Stimulated activated CD4-positive, alpha-beta T cell treated with anti-CD3 and anti-CD28 coated beads, TNF-alpha, amount 100 ng/mL, for 48 hours (primary cell): ENCODE results near the gene LRSAM1.

Experiments
- DNase-seq, 3 donors: peaks; one replicate each; pipeline ENCODE4 v3.0.0-alpha.2; 2020; ENCODE audit warnings: low read depth in 3 of 3

Gene LRSAM1

DNA sequence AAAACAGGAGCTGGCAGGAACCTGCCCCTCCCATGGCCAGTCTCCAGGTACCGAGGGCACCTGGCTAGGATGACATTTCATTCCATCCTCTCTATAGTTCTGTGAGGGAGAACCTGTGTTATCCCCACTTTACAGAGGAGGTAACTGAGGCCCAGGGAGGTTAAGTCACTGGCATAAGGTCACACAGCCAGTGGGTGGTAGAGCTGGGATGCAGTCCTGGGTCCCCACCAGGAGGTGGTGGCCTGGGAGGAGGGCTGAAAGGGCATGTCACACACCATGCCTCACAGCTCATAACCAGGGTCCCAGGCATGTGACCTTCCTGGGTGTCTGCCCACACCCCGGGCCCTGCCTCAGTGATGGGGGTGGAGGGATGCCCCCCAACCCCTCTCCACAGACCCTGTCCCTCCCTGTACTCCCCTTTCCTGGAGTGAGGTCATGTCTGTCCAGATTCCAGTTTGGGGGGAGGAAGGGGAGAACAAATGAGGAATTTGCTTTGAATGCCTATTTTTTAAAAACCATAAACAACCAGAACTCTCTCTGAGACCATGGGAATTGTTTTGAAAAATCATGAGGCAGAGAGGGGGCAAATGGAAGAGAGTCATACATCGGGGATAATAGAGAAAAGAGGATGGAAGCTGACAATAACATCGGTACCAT, 83.1 kb downstream of the LRSAM1 start:
- DNase-seq, result no peak

DNA sequence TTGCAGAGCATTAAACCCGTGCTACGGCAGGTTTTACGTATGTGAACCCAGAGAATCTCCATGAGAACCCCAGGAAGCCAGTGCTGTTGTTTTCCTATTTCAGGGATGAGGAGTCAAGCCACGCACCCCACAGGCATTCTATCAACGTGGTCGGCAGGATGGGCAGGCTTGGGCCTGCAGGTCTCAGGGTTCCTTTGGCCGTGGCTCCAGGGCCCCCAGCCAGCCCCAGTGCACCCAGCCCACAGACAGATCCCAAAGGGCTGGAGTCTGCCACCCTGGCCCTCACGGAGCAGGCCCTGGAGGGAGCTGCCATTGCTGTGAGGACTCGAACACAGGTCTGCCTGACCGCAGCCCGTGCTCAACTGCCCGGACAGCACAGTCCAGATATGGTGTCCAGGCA, 83.6 kb downstream of the LRSAM1 start:
- DNase-seq, result no peak

DNA sequence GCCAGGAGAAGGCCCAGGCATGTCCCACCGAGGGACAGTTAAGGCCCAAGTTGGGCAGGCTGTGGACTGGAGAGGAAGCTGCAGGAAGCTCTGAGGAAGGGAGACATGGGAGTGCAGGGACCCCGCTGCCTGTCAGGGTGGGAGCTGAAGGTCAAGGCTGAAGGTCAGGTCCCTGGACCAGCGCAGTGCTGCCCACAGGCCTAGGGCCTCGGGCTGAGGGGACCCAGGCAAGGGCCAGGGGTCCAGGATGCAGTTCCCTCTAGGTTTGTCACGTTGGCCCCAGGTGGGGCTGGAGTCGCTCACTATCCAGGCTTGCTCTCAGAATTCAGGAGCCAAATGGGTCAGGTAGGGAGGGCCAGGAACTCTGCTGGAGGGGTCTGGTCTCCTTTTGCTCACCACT, 84.1 kb downstream of the LRSAM1 start:
- no peak for DNase-seq

DNA sequence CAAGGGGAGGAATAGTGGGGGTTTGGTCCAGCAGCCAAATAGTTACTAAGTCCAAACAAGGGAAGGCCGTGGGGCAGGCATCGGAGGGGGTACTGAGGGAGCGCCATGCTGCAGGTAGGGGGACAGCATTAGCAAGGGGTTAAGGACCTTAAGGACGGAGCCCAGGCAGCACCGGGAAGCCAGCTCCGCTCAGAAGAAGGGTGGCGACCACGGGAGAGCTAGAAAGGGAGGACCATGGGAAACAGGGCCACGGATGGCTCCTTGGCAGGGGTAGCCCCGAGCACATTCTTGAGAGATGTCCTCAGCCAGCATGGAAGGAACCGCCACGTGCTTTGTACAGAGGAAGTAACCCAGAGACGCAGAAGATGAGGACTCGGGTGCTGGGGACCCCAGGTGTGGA, 84.5 kb downstream of the LRSAM1 start:
- no peak for DNase-seq

DNA sequence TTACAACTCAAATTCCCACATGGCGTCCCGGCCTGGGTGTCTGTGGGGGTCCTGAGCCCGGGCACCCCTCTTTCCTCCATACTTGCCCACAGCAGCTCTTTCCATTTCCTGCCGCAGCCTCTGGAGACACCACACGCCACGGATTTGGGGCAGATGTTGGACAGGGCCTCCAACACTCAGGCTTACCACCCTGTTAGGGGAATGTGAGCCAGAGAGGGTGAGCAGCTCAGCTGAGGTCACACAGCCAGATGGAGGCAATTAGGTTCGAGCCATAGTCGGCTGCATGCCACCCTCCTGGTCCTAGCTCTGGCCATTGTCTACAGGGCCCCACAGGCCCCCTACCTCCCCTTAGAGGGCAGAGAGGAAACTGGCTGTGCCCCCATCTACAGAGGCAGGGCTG, 85.2 kb downstream of the LRSAM1 start:
- DNase-seq, result no peak

DNA sequence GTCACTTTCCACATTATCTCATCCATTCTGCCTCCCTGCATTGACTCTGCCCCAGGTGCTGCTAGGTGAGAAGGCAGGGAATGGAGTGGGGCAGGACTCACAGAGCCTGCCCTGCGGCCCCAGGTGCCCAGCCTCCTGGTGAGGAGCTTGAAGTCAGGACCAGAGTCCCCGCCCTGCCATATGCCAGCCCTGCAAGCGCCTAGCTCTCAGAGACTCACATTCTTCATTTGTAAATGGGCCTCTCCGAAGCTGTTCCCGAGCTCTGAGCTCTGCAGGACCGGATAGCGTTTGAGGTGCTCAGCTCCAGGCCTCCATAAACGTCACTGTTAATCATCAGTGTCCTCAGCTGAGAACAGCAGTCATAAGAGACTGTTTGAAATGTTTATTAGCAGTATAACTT, 85.7 kb downstream of the LRSAM1 start:
- DNase-seq, result no peak

DNA sequence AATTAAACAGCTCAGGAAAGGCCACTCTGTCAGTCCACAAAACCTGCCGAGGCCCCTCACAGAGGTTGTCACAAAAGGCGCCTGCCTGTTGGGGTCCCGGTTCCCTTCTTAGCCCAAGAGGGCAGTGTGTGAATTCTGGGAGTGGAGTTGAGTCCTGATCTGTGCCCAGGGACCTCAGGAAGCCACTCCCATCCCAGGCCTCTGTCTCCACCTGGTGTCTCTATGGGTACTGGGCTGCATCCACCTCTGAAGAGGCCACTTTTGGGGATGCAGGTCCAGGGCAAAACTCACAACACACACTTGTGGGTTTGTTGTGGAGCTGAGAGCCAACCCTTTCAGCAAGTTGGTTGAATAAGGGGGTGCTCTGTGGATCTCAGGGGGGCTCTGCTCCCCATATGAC, 86.5 kb downstream of the LRSAM1 start:
- no peak for DNase-seq

DNA sequence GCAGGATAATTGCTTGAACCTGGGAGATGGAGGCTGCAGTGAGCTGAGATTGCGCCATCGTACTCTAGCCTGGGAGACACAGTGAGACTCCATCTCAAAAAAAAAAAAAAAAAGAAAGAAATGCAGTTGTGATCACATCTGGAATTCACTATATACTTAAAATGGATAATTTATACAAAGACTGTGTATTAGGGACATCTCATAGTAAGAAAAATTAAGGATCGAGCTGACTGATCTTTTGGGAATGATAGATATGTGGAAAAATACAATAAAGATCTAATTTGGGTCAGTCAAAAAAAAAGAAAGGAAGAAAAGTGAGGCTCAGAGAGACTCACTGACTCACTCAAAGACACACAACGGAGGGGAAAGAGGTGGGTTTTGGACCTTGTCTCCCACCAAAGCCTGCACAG, 87.5 kb downstream of the LRSAM1 start:
- no peak for DNase-seq

DNA sequence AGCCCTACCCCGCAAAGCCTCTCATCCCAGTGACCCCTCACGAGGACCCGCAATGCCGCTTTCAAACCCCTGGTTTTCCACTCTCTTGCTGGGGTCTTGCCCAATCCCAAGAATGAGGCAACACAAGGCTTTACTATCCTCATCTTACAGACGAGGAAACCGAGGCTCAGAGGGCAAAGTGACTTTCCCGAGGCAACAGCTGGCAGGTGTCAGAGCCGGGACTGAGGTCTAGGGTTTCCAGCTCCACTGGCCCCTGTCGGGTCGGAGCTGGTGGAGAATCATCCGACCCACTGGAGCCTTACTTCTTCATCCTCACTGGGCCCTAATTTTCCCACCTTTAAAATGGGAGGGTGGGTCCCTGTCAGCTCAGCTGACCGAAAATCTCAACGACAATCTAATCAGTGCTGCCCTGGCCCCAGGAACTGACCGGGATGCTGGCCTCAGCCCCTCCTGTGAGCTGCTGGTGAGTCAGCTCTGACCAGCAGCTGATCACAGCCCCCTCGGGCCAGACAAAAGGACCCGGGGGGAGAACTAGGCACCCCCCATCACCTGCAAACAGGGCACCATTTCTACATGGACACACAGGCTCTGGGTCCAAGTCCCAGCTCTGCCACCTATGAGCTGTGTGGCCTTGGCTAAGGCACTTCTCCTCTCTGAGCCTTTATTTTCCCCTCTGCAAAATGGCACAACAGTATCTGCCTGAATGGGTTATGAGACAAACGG, 88.1 kb downstream of the LRSAM1 start:
- no peak for DNase-seq

DNA sequence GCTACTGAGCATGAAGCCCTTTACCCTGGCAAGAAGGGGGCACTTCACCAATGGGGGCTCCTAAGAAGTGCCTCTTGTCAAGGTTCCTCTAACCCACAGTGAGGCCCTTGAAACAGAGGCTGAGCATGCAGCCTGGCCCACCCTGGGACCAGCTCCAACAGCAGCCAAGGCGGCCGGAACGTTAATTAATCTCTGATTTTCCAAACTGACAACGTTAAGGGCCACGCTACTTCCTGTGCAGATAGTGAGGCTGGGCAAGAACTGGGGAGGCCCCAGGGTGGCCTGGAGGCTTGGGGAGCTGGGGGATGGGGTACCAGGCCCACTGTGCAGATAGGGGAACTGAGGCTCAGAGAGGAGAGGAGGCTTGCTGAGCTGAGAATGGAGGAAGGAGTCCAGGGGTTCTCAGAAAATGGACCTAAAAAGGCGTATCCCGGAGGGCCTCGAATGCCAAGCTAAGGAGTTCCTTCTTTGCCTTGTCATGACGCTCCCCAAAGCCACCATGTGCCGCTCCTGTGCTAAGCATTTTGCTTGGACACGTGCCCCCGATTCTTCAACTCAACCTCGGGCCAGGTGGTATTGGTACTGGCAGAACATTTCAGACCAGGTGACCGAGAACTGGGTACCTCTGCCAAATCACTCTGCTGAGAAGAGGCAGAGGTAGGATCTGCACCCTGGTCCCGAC, 88.8 kb downstream of the LRSAM1 start:
- no peak for DNase-seq

DNA sequence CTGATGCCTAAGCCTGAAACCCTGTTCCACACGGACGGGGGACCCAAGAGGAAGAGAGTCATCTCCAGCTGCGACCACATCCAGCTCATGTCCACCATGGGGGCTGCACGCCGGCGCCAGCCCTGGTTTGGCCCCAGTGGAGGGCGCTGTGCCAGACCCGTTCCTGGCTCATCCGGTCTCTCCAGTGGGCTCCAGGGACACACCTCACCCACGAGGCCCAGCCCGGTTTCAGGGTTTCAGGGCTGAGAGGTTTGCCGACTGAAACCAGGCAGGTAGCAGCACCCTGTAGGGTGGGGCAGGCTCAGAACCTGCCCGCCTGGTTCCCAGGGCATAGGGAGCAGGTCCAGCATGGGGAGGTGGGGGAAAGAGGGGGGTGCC, 89.3 kb downstream of the LRSAM1 start:
- DNase-seq, result no peak

DNA sequence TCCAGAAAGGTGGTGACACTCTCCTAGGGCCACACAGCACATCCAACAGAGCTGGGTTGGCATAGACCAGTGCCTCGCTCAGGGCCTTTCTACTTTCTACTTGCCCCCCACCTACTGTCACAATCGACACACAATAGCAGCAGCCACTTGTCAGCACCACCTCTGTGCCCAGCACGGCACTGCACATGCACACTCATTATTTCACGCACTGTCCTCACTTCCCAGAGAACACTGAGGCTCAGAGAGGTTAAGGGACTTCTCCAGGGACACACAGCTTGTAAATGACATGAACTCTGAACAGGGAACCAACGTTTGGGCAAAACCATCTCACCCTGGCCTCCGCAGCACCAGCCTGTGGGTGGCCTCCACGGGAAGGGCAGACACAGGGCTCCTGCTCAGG, 89.9 kb downstream of the LRSAM1 start:
- DNase-seq, result no peak

DNA sequence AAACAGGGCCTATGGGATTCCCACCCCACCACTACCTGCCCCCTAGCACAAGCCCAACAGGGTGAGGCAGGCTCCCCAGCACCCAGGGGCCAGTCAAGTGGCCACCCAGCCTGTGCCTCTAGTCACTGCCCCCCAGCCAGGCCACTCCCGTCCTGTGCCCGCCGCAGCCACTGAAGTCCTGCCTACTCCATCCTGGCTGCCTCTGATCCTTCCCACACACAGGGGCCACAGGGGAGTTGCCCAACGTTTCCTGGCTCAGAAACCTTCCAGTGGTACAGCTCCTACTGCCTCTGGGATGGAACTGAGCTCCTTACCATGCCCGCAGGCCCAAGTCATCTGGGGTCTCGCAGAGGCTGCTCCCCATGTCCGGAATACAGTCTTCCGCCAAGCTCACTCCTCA, 90.6 kb downstream of the LRSAM1 start:
- DNase-seq, result no peak

DNA sequence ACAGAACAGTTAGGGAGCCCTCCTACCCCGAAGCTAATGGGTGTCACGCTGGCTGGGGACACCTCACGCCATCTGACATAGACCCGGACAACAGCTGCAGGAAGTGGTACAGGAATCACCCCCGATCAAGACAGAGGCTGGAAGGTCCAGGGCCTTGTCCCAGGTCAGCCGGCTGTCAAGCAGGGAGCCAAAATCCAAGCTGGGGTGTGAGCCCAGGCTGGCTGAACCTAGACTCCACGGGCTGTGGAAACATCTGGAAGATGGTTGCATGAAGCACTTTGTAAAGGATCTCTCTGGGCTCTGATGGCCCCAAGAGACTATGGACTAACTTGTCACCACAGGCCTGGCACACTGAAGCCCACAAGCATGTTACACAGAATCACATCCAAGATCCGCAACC, 91.9 kb downstream of the LRSAM1 start:
- no peak for DNase-seq

DNA sequence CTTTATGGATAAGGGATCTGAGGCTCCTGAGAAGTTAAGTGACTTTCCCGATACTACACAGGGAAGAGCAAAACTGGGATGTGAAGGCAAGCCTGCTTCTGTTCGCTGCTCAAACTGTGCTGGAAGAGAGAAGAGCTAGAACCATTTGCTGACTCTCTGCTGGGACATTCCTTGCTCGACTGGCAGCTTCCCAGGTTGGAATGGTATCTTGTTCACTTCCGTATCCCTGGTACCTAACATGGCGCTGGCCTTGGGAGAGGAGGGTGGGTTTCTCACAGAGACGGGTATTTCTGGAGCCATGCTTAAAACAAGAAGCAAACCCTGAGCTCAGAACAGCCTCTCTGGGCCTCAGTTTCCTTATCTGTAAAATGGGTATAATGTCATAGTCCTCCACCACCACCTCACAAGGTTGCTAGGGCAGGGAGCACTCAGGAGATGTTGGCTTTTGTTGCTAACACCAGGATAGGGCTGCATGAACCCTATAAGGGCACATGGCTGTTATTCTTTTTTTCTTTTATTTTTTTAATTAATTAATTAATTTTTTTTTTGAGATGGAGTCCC, 92.7 kb downstream of the LRSAM1 start:
- no peak for DNase-seq

DNA sequence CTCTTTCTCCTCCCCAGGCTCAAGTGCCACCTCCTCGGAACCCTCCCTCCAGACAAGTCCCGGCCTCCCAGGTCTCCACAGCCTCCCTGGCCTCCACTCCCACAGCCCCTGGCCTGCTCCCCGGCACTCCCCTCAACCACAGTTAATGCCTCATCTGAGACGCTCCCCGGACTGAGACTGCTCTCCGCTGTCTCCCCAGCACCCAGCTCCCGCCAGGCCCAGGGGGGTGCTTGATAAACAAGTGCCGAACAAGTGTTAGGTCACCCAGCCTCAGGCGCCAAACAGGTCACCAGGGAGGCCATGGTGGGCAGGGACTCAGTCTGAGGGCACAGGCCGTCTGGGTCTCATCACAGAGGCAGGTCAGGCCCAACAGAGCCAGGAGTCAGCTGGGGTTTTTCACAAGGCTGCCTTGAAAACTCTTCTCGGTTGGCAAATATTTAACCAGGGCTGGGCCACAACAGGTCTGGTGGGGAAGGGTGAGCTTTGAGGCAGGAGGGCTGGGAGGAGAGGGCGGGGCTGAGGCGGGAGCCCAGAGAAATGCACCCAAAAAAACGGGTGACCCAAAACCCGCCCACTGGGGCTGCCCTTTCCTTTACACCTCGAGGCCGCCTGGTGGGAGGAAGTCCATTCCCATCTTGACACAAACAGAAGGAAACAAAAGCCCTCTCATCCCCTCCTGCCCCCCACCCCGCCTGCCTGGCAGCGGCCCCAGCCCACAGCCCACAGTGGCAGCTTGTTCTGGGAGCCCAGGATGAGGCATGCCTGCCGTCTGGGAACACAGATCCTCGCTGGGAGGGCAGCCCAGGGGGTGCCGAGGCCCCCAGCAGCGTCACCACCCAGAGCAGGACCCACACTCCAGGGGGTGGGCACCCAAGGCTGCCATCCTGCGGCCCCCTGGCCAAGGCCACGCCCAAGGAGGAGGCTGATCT, 94.2 kb downstream of the LRSAM1 start:
- DNase-seq, result no peak

DNA sequence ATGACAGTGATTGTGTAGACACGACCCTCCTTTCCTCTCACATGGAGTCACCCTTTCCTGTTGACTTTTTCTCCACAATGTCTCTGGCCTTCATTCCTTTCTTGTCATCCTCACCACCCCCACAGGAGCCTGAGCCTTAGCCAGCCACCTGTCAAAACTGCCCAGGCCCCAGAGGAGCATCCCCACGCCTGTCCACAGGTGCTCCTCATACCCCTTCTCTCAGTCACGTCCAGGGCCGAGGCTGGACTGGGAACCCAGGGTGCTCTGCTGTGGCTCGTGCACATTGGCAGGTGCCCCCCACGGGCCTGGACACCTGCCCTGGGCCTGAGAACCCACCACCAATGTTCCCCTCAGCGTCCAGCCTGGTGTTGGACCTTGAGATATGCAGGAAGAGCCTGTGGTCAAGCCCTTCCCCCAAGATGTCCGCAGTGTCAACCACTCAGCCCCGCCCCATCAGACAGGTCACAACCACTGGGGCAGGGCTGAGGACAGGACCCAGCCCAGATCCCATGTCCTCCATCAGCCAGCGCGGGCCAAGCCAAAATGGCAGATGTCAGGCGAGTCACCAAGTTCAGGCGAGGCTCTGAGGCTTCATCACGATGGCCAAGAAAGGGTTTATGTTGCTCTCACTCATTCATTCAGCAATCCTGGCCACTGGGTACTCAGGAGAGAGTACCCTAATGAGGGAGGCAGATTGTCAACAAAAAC, 95.0 kb downstream of the LRSAM1 start:
- DNase-seq, result no peak

DNA sequence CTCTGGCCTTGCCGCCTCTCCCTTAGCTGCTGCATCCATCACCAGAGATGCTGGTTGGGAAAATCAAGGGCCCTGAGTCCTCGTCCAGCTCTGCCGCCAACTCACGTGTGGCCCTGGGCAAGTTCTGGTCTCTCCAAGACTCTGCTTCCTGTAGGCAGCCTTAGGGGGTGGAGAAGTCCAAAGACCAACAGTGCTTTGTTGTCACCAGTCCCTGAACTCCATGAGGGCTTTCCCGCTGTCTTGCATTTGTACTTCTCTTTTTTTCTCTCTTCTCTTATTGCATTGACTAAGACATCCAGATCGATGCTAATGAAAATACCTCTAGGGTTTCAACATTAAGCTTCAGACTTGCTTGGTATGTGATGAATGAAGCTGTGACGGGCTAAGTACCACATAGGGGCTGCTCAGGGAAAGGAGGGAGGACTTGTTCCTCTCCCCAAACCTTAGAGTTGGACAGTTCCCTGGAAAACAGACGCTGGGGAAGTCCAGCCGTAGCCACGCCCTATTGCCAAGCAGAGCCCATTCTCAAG, 97.1 kb downstream of the LRSAM1 start:
- no peak for DNase-seq

DNA sequence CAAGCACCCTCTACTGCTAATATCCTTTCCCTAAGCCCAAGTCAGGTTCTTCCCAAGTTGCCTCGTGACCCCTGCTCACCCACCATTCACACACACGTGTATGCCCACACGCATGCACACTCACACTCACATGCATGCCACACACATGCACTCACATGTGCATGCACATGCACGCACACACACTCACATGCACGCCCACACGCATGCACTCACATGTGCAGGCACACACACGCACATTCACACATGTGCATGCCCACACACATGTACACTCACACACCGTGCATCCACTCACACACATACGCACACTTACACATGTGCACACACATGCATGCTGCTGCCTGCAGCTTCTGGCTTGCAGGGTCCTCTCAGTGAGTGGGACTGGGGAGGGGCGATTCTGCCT, 97.9 kb downstream of the LRSAM1 start:
- DNase-seq, result no peak

DNA sequence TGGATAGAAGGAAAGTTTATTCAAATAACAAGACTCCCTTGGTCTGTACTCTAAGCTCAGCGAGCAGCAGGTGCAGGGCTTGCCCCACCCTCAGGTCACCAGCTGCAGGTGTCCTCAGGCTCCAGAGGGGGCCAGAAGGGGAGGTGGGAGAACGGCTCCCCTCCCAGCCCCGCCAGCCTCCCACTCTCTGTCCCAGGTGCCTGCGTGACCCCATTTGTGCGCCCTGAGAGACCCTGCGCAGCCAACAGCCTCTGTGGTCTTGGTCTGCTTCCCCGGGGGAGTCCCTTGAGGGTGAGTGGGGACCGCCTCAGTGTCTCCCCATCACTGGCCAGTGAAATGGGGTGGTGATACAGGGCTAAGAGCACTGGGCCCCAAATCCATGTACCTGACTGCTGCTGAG, 98.4 kb downstream of the LRSAM1 start:
- DNase-seq, result no peak

DNA sequence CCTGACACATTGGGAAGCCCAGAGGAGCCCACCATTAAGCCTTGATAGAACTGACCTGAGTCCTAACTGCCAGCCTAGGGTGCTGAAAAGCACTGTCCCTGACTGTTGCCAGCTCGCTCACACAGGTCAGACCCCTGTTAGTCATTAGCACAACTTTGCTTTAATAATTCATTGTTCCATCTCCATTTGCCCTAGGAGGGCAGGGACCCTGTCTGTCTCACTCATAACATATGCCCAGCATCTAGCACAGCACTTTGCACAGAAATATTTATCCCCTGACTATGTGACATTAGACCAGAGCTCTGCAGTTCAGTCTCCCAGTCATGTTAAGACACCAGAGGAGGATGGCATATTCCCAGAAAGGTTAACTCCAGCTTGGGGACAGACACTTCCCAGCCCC, 99.0 kb downstream of the LRSAM1 start:
- no peak for DNase-seq
